ENCODE measurements around the gene MRTFA. TPM values are rescaled to one million over a fixed set of nuclear protein-coding genes. Genes with fewer than 3 reads are reported as not detected.

Gene MRTFA
- total and polyA plus RNA-seq, 2 of the 13 experiments (the other 11 are each of a cell fraction or from before 2014, with no cell fraction given) = 2.4 to 8.2 TPM

- CTCF ChIA-PET (ENCODE audit: low intra/inter-chr PET ratio, low total read pairs) = no interaction called here
Measured at GRCh38 chr22:40665312-40665711, 28.8 kb upstream of the MRTFA start.

More at GRCh38 chr22:40665312-40665711, 28.8 kb upstream of the MRTFA start:
- no peaks in the 10 kb centered on the region for H3K36me3 ChIP-seq (replicated peaks in 1 of 2; ENCODE audit: control insufficient read depth in 1 of 2, insufficient read depth in 2 of 2, low read length in 2 of 2)
- H3K9ac ChIP-seq (ENCODE audit: insufficient read depth, low read depth, low read length) = no peak overlapping the region
- no peaks in the 10 kb centered on the region for H3K9me3 ChIP-seq (ENCODE audit: low read length)
- no peaks in the 10 kb centered on the region; a peak in 1 of 5 replicates for H3K27me3 ChIP-seq (ENCODE audit: control insufficient read depth in 1 of 2, insufficient read depth in 2 of 2, low read length in 2 of 2)
- H3K79me2 ChIP-seq (ENCODE audit: insufficient read depth, low read length) = no peaks in the 10 kb centered on the region
- in situ Hi-C loops (cut with HindIII; ENCODE audit: extremely low pct_ligation_motif_present, low pct_unique_long_range_greater_than_20kb) = no loop called here
- FAIRE-seq (no peak), DNase-seq (ENCODE audit: low spot score) (no peak), ATAC-seq (no peak)
- peaks cover 55% of the 10 kb centered on the region for H3K4me1 ChIP-seq (ENCODE audit: insufficient read depth, low read length)
- H3K27ac ChIP-seq (ENCODE audit: extremely low read length, insufficient read depth, low read length) = no peak overlapping the region
- POLR2A ChIA-PET = interaction anchor here (1.9 to 2.1 kb wide), 2 partner anchors 10 to 13 kb away, joined by 4 to 7 read pairs; no protein-coding TSS in a partner anchor
- intact Hi-C loops (cut with micrococcal nuclease; ENCODE audit: unreplicated experiment) = no loop called here
- no peak overlapping the region; the same call in 1 of the 2 replicates for H3K4me2 ChIP-seq (ENCODE audit: low read depth, low read length)
- BruUV-seq (replicated peaks) = no TSS peak
- H2AFZ ChIP-seq (ENCODE audit: low read length) = no peak overlapping the region
- no peak overlapping the region for H3K4me3 ChIP-seq (replicated peaks in 1 of 3; ENCODE audit: insufficient read depth in 1 of 3, low read depth in 2 of 3, low read length in 3 of 3)
- TF ChIP-seq ZNF773 (CRISPR knock-in tag; IDR thresholded peaks at IDR 0.05; ENCODE audit: borderline replicate concordance) (no peak), ZNF784 (CRISPR knock-in tag; IDR thresholded peaks at IDR 0.05; ENCODE audit: borderline replicate concordance) (no peak), BRF2 (CRISPR knock-in tag; IDR thresholded peaks at IDR 0.05) (no peak), SOX13 (IDR thresholded peaks at IDR 0.05) (no peak), SOX13 (CRISPR knock-in tag; conservative IDR thresholded peaks at IDR 0.05 in 1 of 2, IDR thresholded peaks at IDR 0.05 in 1 of 2) (no peak), STAG1 (CRISPR knock-in tag; IDR thresholded peaks at IDR 0.05) (no peak), REPIN1 (CRISPR knock-in tag; IDR thresholded peaks at IDR 0.05; ENCODE audit: borderline replicate concordance, low read depth) (no peak)
- whole genome bisulfite sequencing (ENCODE audit: low lambda C conversion rate) = 68% methylated on average over 4 of the region's 4 CpGs
- no peaks in the 10 kb centered on the region for H4K20me1 ChIP-seq (ENCODE audit: insufficient read depth, low read length)

All from HepG2 (cell line).